ENCODE results near the gene CCL2.
"Not testable (repeated sequence)": the region's sequence is repeated elsewhere in the genome, so short reads cannot be mapped to it uniquely, and the experiment has no call there.

CCL2 gene

GRCh38 chr17:34220752-34221395, 34.2 kb upstream of the CCL2 start:
- TF ChIP-seq CTCF (conservative IDR thresholded peaks at IDR 0.05), result no peak
- H3K27ac ChIP-seq, result no peak overlapping the region

GRCh38 chr17:34221411-34221810, 33.7 kb upstream of the CCL2 start:
- H3K27ac ChIP-seq, result no peak overlapping the region
- no peak for TF ChIP-seq CTCF (conservative IDR thresholded peaks at IDR 0.05)

GRCh38 chr17:34222722-34223497, 32.2 kb upstream of the CCL2 start:
- no peak overlapping the region for H3K27ac ChIP-seq
- TF ChIP-seq CTCF (conservative IDR thresholded peaks at IDR 0.05), result no peak

- no peak for TF ChIP-seq CTCF (conservative IDR thresholded peaks at IDR 0.05)
- no peak overlapping the region for H3K27ac ChIP-seq
These were observed 30.0 kb upstream of the CCL2 start for GRCh38 chr17:34225046-34225445.

GRCh38 chr17:34226011-34226743, 28.9 kb upstream of the CCL2 start:
- no peak overlapping the region for H3K27ac ChIP-seq
- no peak for TF ChIP-seq CTCF (conservative IDR thresholded peaks at IDR 0.05)

- H3K27ac ChIP-seq, result no peak overlapping the region
- TF ChIP-seq CTCF (conservative IDR thresholded peaks at IDR 0.05), result no peak
These were observed 28.4 kb upstream of the CCL2 start for GRCh38 chr17:34226744-34227034.

- H3K27ac ChIP-seq, result not testable (repeated sequence)
These were observed 27.8 kb upstream of the CCL2 start for GRCh38 chr17:34227293-34227692.

GRCh38 chr17:34227707-34228106, 27.4 kb upstream of the CCL2 start:
- no peak for TF ChIP-seq CTCF (conservative IDR thresholded peaks at IDR 0.05)
- H3K27ac ChIP-seq, result no peak overlapping the region

Measured in VCaP (cell line).